Stimulated activated naive CD8-positive, alpha-beta T cell treated with anti-CD3 and anti-CD28 coated beads, Interleukin-15, Interleukin-2, amounts not matched to agents 100 ng/mL and 50 ng/mL, for 24 hours (primary cell): ENCODE measurements around the gene ZDHHC4.
"Not testable (repeated sequence)": the region's sequence is repeated elsewhere in the genome, so short reads cannot be mapped to it uniquely, and the experiment has no call there.

Experiments used
- H3K27ac Mint-ChIP-seq: one replicate; pipeline ENCODE4 v1.8.0; 2021; ENCODE audit warnings: mild to moderate bottlenecking, mixed read lengths
- H3K27me3 Mint-ChIP-seq: one replicate; pipeline ENCODE4 v1.8.0; 2021; ENCODE audit warnings: mixed read lengths
- H3K36me3 Mint-ChIP-seq: one replicate; pipeline ENCODE4 v1.8.0; 2021; ENCODE audit warnings: low read depth, mixed read lengths
- H3K4me1 Mint-ChIP-seq: one replicate; pipeline ENCODE4 v1.8.0; 2021; ENCODE audit warnings: low read depth, mixed read lengths
- H3K4me3 Mint-ChIP-seq: one replicate; pipeline ENCODE4 v1.8.0; 2021; ENCODE audit warnings: mild to moderate bottlenecking, mixed read lengths
- H3K9me3 Mint-ChIP-seq: one replicate; pipeline ENCODE4 v1.8.0; 2021; ENCODE audit warnings: mixed read lengths

ZDHHC4 gene

GRCh38 chr7:6631605-6632004 lies 54.4 kb downstream of the ZDHHC4 start:
- Mint-ChIP-seq H3K27ac (no peak overlapping the region), H3K36me3 (no peaks in the 10 kb centered on the region), H3K4me1 (peaks cover 3% of the 10 kb centered on the region), H3K27me3 (no peaks in the 10 kb centered on the region), H3K4me3 (no peak overlapping the region), H3K9me3 (no peaks in the 10 kb centered on the region)

DNA sequence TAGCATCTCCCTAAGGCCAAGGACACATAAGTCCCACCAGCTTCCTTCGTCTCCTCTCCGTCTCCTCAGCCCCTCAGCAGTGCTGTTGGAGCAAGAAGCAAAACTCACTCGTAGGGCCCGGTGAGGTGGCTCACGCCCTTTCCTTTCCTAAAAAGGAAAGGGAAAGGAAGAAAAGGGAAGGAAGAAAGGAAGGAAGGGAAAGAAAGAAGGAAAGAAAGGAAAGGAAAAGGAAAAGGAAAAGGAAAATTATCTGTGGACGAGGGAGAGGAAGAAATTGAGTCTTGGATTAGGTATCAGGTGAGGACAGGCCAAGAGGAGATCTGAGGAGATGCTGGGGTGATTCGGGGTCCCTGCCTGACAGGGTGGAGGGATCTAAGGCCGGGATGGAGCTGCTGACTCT lies 56.8 kb downstream of the ZDHHC4 start:
- Mint-ChIP-seq H3K36me3 (peaks cover 9% of the 10 kb centered on the region), H3K27ac (peak overlapping the region; percentile 0), H3K9me3 (no peaks in the 10 kb centered on the region), H3K27me3 (no peaks in the 10 kb centered on the region), H3K4me3 (no peak overlapping the region), H3K4me1 (peaks cover 16% of the 10 kb centered on the region)

GRCh38 chr7:6634971-6635370 lies 57.7 kb downstream of the ZDHHC4 start:
- peaks cover 25% of the 10 kb centered on the region for H3K4me1 Mint-ChIP-seq
- H3K4me3 Mint-ChIP-seq, H3K27me3 Mint-ChIP-seq: not testable (repeated sequence)

GRCh38 chr7:6636741-6637543 lies 59.7 kb downstream of the ZDHHC4 start, which contains the start of gene ZNF316:
TSS of gene ZNF316 (plus strand) at chr7:6637318. CDS start at chr7:6642410, 5,092 bp downstream.
- H3K27ac Mint-ChIP-seq = peak within 1 kb of the TSS; percentile 87
- peaks cover 27% of the 10 kb centered on the region for H3K4me1 Mint-ChIP-seq
- peak within 1 kb of the TSS; percentile 86 for H3K4me3 Mint-ChIP-seq
- peaks cover 31% of the 10 kb centered on the region for H3K36me3 Mint-ChIP-seq
- no peaks in the 10 kb centered on the region for H3K9me3 Mint-ChIP-seq
- no peaks in the 10 kb centered on the region for H3K27me3 Mint-ChIP-seq

More at GRCh38 chr7:6634971-6635370, 57.7 kb downstream of the ZDHHC4 start:
- H3K27ac Mint-ChIP-seq, H3K9me3 Mint-ChIP-seq: not testable (repeated sequence)
- peaks cover 19% of the 10 kb centered on the region for H3K36me3 Mint-ChIP-seq

- H3K4me1 Mint-ChIP-seq = peaks cover 27% of the 10 kb centered on the region
- H3K36me3 Mint-ChIP-seq = peaks cover 32% of the 10 kb centered on the region
- H3K9me3 Mint-ChIP-seq = no peaks in the 10 kb centered on the region
These were observed 60.4 kb downstream of the ZDHHC4 start for GRCh38 chr7:6637544-6638229.

More at GRCh38 chr7:6637544-6638229, 60.4 kb downstream of the ZDHHC4 start:
- no peaks in the 10 kb centered on the region for H3K27me3 Mint-ChIP-seq
- H3K4me3 Mint-ChIP-seq = peak overlapping the region; percentile 86
- peak overlapping the region; percentile 87 for H3K27ac Mint-ChIP-seq
